Mesendoderm (in vitro differentiated cells): ENCODE data around the gene BLTP3B.

ENCODE experiments used
- DNase-seq: peaks from one replicate; pipeline ENCODE4 v3.0.0; 2013
- H2AK5ac ChIP-seq: 2 replicates; pipeline ENCODE4 v1.6.1; 2013; ENCODE audit warnings: low read length, inconsistent platforms
- H2BK120ac ChIP-seq: 2 replicates; pipeline ENCODE4 v1.6.1; 2013; ENCODE audit warnings: low read depth, mild to moderate bottlenecking, low read length, moderate library complexity, mixed read lengths
- H2BK15ac ChIP-seq: replicated peaks from 2 replicates; pipeline ENCODE4 v1.6.1; 2013; ENCODE audit warnings: low read depth, mild to moderate bottlenecking, moderate library complexity
- H2BK5ac ChIP-seq: 2 replicates; pipeline ENCODE4 v1.6.1; 2013; ENCODE audit warnings: low read length, inconsistent platforms
- H3K18ac ChIP-seq: 2 replicates; pipeline ENCODE4 v1.6.1; 2013; ENCODE audit warnings: mild to moderate bottlenecking, low read length, mixed read lengths
- H3K23ac ChIP-seq: one replicate; pipeline ENCODE4 v1.6.1; 2013; ENCODE audit warnings: low read length
- H3K27ac ChIP-seq: 2 replicates; pipeline ENCODE4 v1.5.1; 2013; ENCODE audit warnings: low read depth, mild to moderate bottlenecking, inconsistent platforms, low read length, moderate library complexity
- H3K27me3 ChIP-seq: 2 replicates; pipeline ENCODE4 v1.6.1; 2013; ENCODE audit warnings: low read length, control low read depth, mild to moderate bottlenecking, inconsistent platforms; ENCODE audit not compliant: insufficient read depth, poor library complexity
- H3K36me3 ChIP-seq: 2 replicates; pipeline ENCODE4 v1.6.1; 2013; ENCODE audit warnings: low read length, inconsistent platforms; ENCODE audit not compliant: control insufficient read depth, insufficient read depth
- H3K4ac ChIP-seq: one replicate; pipeline ENCODE4 v1.6.1; 2013; ENCODE audit warnings: low read depth, mild to moderate bottlenecking, low read length, moderate library complexity
- H3K4me1 ChIP-seq: 2 replicates; pipeline ENCODE4 v1.6.1; 2013; ENCODE audit warnings: low read depth, low read length, inconsistent platforms; ENCODE audit not compliant: control insufficient read depth
- H3K4me2 ChIP-seq: 2 replicates; pipeline ENCODE4 v1.6.1; 2013; ENCODE audit warnings: low read length
- H3K4me3 ChIP-seq: 2 replicates; pipeline ENCODE4 v1.5.1; 2013; ENCODE audit warnings: mild to moderate bottlenecking, low read length
- H3K56ac ChIP-seq: one replicate; pipeline ENCODE4 v1.6.1; 2013; ENCODE audit warnings: low read length
- H3K79me1 ChIP-seq: 2 replicates; pipeline ENCODE4 v1.6.1; 2013; ENCODE audit warnings: low read length, inconsistent platforms
- H3K79me2 ChIP-seq: 2 replicates; pipeline ENCODE4 v1.6.1; 2013; ENCODE audit warnings: mild to moderate bottlenecking, low read length; ENCODE audit not compliant: control insufficient read depth, insufficient read depth
- H3K9ac ChIP-seq: 2 replicates; pipeline ENCODE4 v1.6.1; 2013; ENCODE audit warnings: low read length, inconsistent platforms
- H4K5ac ChIP-seq: one replicate; pipeline ENCODE4 v1.6.1; 2013; ENCODE audit warnings: low read length
- H4K8ac ChIP-seq: one replicate; pipeline ENCODE4 v1.6.1; 2013; ENCODE audit warnings: low read depth, mild to moderate bottlenecking, control low read depth, low read length, moderate library complexity
- WGBS: extraction: QIAGEN DNeasy Blood & Tissue Kit; methylation state at CpG from one replicate; pipeline ENCODE4 v1.1.7; 2013; ENCODE audit warnings: low lambda C conversion rate, missing lambda C conversion rate; ENCODE audit not compliant: insufficient coverage; ENCODE audit errors: extremely low coverage; 5-methylcytosine and 5-hydroxymethylcytosine counted together

BLTP3B gene

GRCh38 chr12:100165356-100165755 is 22.7 kb upstream of the BLTP3B start:
- no peak overlapping the region for H2BK15ac ChIP-seq
- no peak overlapping the region for H2AK5ac ChIP-seq
- no peak for DNase-seq
- no peaks in the 10 kb centered on the region for H3K36me3 ChIP-seq
- no peaks in the 10 kb centered on the region for H3K4me1 ChIP-seq
- no peaks in the 10 kb centered on the region for H3K79me2 ChIP-seq
- H2BK120ac ChIP-seq, result no peak overlapping the region
- H3K18ac ChIP-seq, result no peak overlapping the region
- H3K27me3 ChIP-seq, result no peaks in the 10 kb centered on the region
- H3K4me2 ChIP-seq, result no peak overlapping the region
- no peak overlapping the region for H3K56ac ChIP-seq
- no peak overlapping the region for H4K8ac ChIP-seq
- H4K5ac ChIP-seq, result no peak overlapping the region
- no peak overlapping the region for H2BK5ac ChIP-seq
- H3K4me3 ChIP-seq, result no peak overlapping the region
- H3K9ac ChIP-seq, result no peak overlapping the region
- no peak overlapping the region for H3K27ac ChIP-seq
- no peak overlapping the region for H3K4ac ChIP-seq
- H3K23ac ChIP-seq, result no peak overlapping the region
- H3K79me1 ChIP-seq, result no peaks in the 10 kb centered on the region
- WGBS, result no CpG with 5 or more reads among the region's 3 CpGs

- DNase-seq, result no peak
- H2AK5ac ChIP-seq, result no peak overlapping the region
- peak overlapping the region; percentile 11 for H3K18ac ChIP-seq
- H3K4ac ChIP-seq, result no peak overlapping the region
- no peak overlapping the region for H2BK15ac ChIP-seq
- no peaks in the 10 kb centered on the region for H3K79me2 ChIP-seq
- WGBS, result no CpG with 5 or more reads among the region's 7 CpGs
- H2BK5ac ChIP-seq, result no peak overlapping the region
- peak overlapping the region; percentile 15 for H3K56ac ChIP-seq
- H3K4me2 ChIP-seq, result no peak overlapping the region
- no peak overlapping the region for H4K5ac ChIP-seq
- no peaks in the 10 kb centered on the region for H3K79me1 ChIP-seq
- H2BK120ac ChIP-seq, result no peak overlapping the region
- no peak overlapping the region for H3K27ac ChIP-seq
- H3K4me1 ChIP-seq, result no peaks in the 10 kb centered on the region
- H3K9ac ChIP-seq, result peak overlapping the region; percentile 17
- H3K4me3 ChIP-seq, result no peak overlapping the region
- H3K27me3 ChIP-seq, result no peaks in the 10 kb centered on the region
- no peak overlapping the region for H3K23ac ChIP-seq
- no peaks in the 10 kb centered on the region for H3K36me3 ChIP-seq
- no peak overlapping the region for H4K8ac ChIP-seq
These were observed 21.6 kb upstream of the BLTP3B start for GRCh38 chr12:100164153-100164704.

- Histone ChIP-seq H3K27me3 (no peaks in the 10 kb centered on the region), H2BK5ac (no peak overlapping the region), H3K9ac (peak overlapping the region; percentile 52), H4K8ac (no peak overlapping the region), H2BK15ac (no peak overlapping the region), H3K23ac (no peak overlapping the region), H3K4me3 (no peak overlapping the region), H3K4ac (no peak overlapping the region), H3K4me1 (no peaks in the 10 kb centered on the region), H3K27ac (no peak overlapping the region), H4K5ac (no peak overlapping the region), H3K56ac (peak overlapping the region; percentile 15), H3K79me2 (no peaks in the 10 kb centered on the region), H2AK5ac (no peak overlapping the region), H3K36me3 (no peaks in the 10 kb centered on the region), H3K79me1 (no peaks in the 10 kb centered on the region), H3K4me2 (no peak overlapping the region), H3K18ac (no peak overlapping the region), H2BK120ac (no peak overlapping the region)
- no CpG with 5 or more reads among the region's 16 CpGs for WGBS
- peak; percentile 92 for DNase-seq
These were observed 20.9 kb upstream of the BLTP3B start for GRCh38 chr12:100163416-100164152.

- H2BK5ac ChIP-seq, result no peak overlapping the region
- H2BK120ac ChIP-seq, result no peak overlapping the region
- no peak overlapping the region for H3K56ac ChIP-seq
- H2AK5ac ChIP-seq, result no peak overlapping the region
- H3K9ac ChIP-seq, result no peak overlapping the region
- no peak overlapping the region for H3K23ac ChIP-seq
- no peak overlapping the region for H2BK15ac ChIP-seq
- no peak overlapping the region for H3K18ac ChIP-seq
- no peaks in the 10 kb centered on the region for H3K79me2 ChIP-seq
- no peaks in the 10 kb centered on the region for H3K79me1 ChIP-seq
- WGBS, result no CpG with 5 or more reads among the region's 9 CpGs
- no peak overlapping the region for H4K5ac ChIP-seq
- no peak for DNase-seq
- H3K27me3 ChIP-seq, result no peaks in the 10 kb centered on the region
- no peak overlapping the region for H3K4me2 ChIP-seq
- H3K4me1 ChIP-seq, result no peaks in the 10 kb centered on the region
- no peak overlapping the region for H3K4ac ChIP-seq
- no peaks in the 10 kb centered on the region for H3K36me3 ChIP-seq
- no peak overlapping the region for H3K4me3 ChIP-seq
- H3K27ac ChIP-seq, result no peak overlapping the region
- H4K8ac ChIP-seq, result no peak overlapping the region
These were observed 16.9 kb upstream of the BLTP3B start for GRCh38 chr12:100159391-100160104.

GRCh38 chr12:100158535-100158934 is 15.9 kb upstream of the BLTP3B start:
- H3K56ac ChIP-seq, result no peak overlapping the region
- H2BK15ac ChIP-seq, result no peak overlapping the region
- no CpG with 5 or more reads among the region's 4 CpGs for WGBS
- H3K79me1 ChIP-seq, result no peaks in the 10 kb centered on the region
- H3K4me2 ChIP-seq, result no peak overlapping the region
- H3K27ac ChIP-seq, result no peak overlapping the region
- H3K9ac ChIP-seq, result no peak overlapping the region
- no peak overlapping the region for H2AK5ac ChIP-seq
- no peak overlapping the region for H3K18ac ChIP-seq
- H3K27me3 ChIP-seq, result no peaks in the 10 kb centered on the region
- no peaks in the 10 kb centered on the region for H3K4me1 ChIP-seq
- H2BK120ac ChIP-seq, result no peak overlapping the region
- H4K5ac ChIP-seq, result no peak overlapping the region
- H3K23ac ChIP-seq, result no peak overlapping the region
- no peak overlapping the region for H3K4ac ChIP-seq
- H2BK5ac ChIP-seq, result no peak overlapping the region
- DNase-seq, result no peak
- H3K36me3 ChIP-seq, result no peaks in the 10 kb centered on the region
- no peak overlapping the region for H3K4me3 ChIP-seq
- H4K8ac ChIP-seq, result no peak overlapping the region
- H3K79me2 ChIP-seq, result no peaks in the 10 kb centered on the region
